ENCODE measurements around the gene APBB2. TPM values are rescaled to one million over a fixed set of nuclear protein-coding genes. Genes with fewer than 3 reads are reported as not detected.

The APBB2 gene
- total and polyA plus RNA-seq, 10 of the 15 experiments (the other 5 are each of a cell fraction or from before 2014, with no cell fraction given), result 2.7 to 24.6 (median 19.0) TPM

DNA sequence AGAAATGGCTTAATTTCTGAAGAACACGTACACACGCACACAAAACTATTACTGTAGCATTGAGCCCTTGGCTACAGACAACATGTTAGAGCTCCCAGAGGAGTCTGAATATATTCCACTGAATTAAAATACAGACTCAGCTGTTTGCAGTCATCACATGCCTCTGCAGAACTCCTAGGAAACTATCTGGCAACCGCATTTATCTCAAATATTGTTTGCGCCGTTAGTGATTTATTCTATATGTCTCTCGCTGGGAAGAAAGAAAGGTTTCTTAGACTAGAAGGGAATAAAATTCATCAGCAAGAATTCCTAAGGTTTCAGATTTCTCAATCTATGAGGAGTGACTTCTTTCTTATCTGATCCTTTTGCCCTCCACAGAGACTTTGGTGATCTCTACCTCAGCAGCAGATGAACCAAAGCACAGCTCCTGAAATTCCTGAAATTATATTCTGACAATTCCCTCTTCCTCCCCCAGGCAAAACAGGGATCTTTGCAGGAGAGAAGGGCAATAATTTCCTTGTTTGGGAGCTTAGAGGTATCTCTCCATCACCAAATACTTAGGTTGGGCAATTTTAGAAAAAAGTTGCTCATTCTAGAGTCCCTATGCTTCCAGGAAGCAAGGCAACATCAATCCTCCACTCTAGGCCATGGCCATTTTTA is 199.2 kb downstream of the APBB2 start:
- Histone ChIP-seq H3K27ac (ENCODE audit: control insufficient read depth, insufficient read depth) (no peak overlapping the region), H2AFZ (ENCODE audit: control insufficient read depth, low read depth, low read length) (no peak overlapping the region), H3K4me2 (ENCODE audit: control insufficient read depth, insufficient read depth) (no peak overlapping the region), H3K4me3 (no peak overlapping the region), H4K20me1 (ENCODE audit: control insufficient read depth, insufficient read depth) (no peaks in the 10 kb centered on the region), H3K4me1 (ENCODE audit: control insufficient read depth, insufficient read depth, low read length) (no peaks in the 10 kb centered on the region), H3K79me2 (ENCODE audit: control insufficient read depth, insufficient read depth, low read length) (no peaks in the 10 kb centered on the region), H3K27me3 (replicated peaks in 1 of 2; ENCODE audit: control insufficient read depth in 2 of 2, insufficient read depth in 2 of 2, low read length in 1 of 2) (no peaks in the 10 kb centered on the region), H3K9me3 (replicated peaks; ENCODE audit: control insufficient read depth, insufficient read depth, low read length) (no peaks in the 10 kb centered on the region), H3K9ac (ENCODE audit: control insufficient read depth, insufficient read depth, low read length) (no peak overlapping the region), H3K36me3 (ENCODE audit: control insufficient read depth in 2 of 2, insufficient read depth in 2 of 2, low read length in 1 of 2) (no peaks in the 10 kb centered on the region)
- no TSS peak for BruUV-seq (replicated peaks)
- POLR2A ChIA-PET, result no interaction called here
- TF ChIP-seq PML (IDR thresholded peaks at IDR 0.05; ENCODE audit: low read length) (no peak), ZNF24 (IDR thresholded peaks at IDR 0.05) (no peak), FOXK2 (IDR thresholded peaks at IDR 0.05) (no peak), ZNF274 (IDR thresholded peaks at IDR 0.05; ENCODE audit: insufficient read depth, insufficient read length) (no peak), CREB1 (IDR thresholded peaks at IDR 0.05; ENCODE audit: low read depth) (no peak), SMC3 (IDR thresholded peaks at IDR 0.05; ENCODE audit: borderline replicate concordance, low read length) (no peak), CEBPB (IDR thresholded peaks at IDR 0.05; ENCODE audit: borderline replicate concordance in 1 of 2, low read depth in 2 of 2, low read length in 2 of 2) (no peak), SUZ12 (IDR thresholded peaks at IDR 0.05; ENCODE audit: unreplicated experiment) (no peak)
- TF ChIP-seq, protein P1, sequence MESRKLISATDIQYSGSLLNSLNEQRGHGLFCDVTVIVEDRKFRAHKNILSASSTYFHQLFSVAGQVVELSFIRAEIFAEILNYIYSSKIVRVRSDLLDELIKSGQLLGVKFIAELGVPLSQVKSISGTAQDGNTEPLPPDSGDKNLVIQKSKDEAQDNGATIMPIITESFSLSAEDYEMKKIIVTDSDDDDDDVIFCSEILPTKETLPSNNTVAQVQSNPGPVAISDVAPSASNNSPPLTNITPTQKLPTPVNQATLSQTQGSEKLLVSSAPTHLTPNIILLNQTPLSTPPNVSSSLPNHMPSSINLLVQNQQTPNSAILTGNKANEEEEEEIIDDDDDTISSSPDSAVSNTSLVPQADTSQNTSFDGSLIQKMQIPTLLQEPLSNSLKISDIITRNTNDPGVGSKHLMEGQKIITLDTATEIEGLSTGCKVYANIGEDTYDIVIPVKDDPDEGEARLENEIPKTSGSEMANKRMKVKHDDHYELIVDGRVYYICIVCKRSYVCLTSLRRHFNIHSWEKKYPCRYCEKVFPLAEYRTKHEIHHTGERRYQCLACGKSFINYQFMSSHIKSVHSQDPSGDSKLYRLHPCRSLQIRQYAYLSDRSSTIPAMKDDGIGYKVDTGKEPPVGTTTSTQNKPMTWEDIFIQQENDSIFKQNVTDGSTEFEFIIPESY (IDR thresholded peaks at IDR 0.05), result no peak
- TF ChIP-seq, protein P2, sequence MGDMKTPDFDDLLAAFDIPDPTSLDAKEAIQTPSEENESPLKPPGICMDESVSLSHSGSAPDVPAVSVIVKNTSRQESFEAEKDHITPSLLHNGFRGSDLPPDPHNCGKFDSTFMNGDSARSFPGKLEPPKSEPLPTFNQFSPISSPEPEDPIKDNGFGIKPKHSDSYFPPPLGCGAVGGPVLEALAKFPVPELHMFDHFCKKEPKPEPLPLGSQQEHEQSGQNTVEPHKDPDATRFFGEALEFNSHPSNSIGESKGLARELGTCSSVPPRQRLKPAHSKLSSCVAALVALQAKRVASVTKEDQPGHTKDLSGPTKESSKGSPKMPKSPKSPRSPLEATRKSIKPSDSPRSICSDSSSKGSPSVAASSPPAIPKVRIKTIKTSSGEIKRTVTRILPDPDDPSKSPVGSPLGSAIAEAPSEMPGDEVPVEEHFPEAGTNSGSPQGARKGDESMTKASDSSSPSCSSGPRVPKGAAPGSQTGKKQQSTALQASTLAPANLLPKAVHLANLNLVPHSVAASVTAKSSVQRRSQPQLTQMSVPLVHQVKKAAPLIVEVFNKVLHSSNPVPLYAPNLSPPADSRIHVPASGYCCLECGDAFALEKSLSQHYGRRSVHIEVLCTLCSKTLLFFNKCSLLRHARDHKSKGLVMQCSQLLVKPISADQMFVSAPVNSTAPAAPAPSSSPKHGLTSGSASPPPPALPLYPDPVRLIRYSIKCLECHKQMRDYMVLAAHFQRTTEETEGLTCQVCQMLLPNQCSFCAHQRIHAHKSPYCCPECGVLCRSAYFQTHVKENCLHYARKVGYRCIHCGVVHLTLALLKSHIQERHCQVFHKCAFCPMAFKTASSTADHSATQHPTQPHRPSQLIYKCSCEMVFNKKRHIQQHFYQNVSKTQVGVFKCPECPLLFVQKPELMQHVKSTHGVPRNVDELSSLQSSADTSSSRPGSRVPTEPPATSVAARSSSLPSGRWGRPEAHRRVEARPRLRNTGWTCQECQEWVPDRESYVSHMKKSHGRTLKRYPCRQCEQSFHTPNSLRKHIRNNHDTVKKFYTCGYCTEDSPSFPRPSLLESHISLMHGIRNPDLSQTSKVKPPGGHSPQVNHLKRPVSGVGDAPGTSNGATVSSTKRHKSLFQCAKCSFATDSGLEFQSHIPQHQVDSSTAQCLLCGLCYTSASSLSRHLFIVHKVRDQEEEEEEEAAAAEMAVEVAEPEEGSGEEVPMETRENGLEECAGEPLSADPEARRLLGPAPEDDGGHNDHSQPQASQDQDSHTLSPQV (IDR thresholded peaks at IDR 0.05), result no peak
- TF ChIP-seq, protein P3, sequence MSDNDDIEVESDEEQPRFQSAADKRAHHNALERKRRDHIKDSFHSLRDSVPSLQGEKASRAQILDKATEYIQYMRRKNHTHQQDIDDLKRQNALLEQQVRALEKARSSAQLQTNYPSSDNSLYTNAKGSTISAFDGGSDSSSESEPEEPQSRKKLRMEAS (IDR thresholded peaks at IDR 0.05; ENCODE audit: low read depth, low read length), result no peak
- TF ChIP-seq, protein P4, sequence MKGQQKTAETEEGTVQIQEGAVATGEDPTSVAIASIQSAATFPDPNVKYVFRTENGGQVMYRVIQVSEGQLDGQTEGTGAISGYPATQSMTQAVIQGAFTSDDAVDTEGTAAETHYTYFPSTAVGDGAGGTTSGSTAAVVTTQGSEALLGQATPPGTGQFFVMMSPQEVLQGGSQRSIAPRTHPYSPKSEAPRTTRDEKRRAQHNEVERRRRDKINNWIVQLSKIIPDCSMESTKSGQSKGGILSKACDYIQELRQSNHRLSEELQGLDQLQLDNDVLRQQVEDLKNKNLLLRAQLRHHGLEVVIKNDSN (IDR thresholded peaks at IDR 0.05; ENCODE audit: borderline replicate concordance, extremely low read length, insufficient read depth, low read depth, low read length), result no peak
- TF ChIP-seq, protein P5, sequence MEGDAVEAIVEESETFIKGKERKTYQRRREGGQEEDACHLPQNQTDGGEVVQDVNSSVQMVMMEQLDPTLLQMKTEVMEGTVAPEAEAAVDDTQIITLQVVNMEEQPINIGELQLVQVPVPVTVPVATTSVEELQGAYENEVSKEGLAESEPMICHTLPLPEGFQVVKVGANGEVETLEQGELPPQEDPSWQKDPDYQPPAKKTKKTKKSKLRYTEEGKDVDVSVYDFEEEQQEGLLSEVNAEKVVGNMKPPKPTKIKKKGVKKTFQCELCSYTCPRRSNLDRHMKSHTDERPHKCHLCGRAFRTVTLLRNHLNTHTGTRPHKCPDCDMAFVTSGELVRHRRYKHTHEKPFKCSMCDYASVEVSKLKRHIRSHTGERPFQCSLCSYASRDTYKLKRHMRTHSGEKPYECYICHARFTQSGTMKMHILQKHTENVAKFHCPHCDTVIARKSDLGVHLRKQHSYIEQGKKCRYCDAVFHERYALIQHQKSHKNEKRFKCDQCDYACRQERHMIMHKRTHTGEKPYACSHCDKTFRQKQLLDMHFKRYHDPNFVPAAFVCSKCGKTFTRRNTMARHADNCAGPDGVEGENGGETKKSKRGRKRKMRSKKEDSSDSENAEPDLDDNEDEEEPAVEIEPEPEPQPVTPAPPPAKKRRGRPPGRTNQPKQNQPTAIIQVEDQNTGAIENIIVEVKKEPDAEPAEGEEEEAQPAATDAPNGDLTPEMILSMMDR (IDR thresholded peaks at IDR 0.05 in 2 of 3, conservative IDR thresholded peaks at IDR 0.05 in 1 of 3; ENCODE audit: control insufficient read depth in 2 of 3, extremely low read depth in 1 of 3, insufficient read depth in 1 of 3, low read depth in 3 of 3, low read length in 3 of 3), result no peak
- SMC1A ChIA-PET (ENCODE audit: uncharacterized antibody, unreplicated experiment), result interaction anchor here (1.1 kb wide), 1 partner anchor 13 kb away, joined by 3 read pairs; no protein-coding TSS in a partner anchor
- RAD21 ChIA-PET (ENCODE audit: unreplicated experiment), result no interaction called here
- ATAC-seq (no peak), FAIRE-seq (no peak), DNase-seq (ENCODE audit: low read depth, low spot score) (no peak)
- 99% methylated on average over 6 of the region's 6 CpGs for WGBS (ENCODE audit: insufficient coverage, insufficient replicate concordance, low lambda C conversion rate, missing lambda C conversion rate)
- in situ Hi-C loops (cut with MboI) (no loop called here), intact Hi-C loops (cut with micrococcal nuclease; ENCODE audit: unreplicated experiment) (no loop called here)
- CTCF ChIA-PET, result interaction anchor here (1.7 kb wide), 1 partner anchor 197 kb away, joined by 4 read pairs; no protein-coding TSS in a partner anchor
